HepG2 (cell line): ENCODE results near the gene NPSR1.

Experiments used
- CTCF ChIP-seq: sonication (generic); formaldehyde crosslinking; IDR thresholded peaks from 2 replicates; pipeline ENCODE4 v1.5.0; 2020; ENCODE audit warnings: mild to moderate bottlenecking, missing genetic modification reagents, moderate library complexity
- MYC ChIP-seq: sonication (generic); formaldehyde crosslinking; IDR thresholded peaks from 2 replicates; pipeline ENCODE4 v1.9.0; 2021; ENCODE audit warnings: missing genetic modification reagents, borderline replicate concordance
- NCOA1 ChIP-seq: sonication (generic); formaldehyde crosslinking; IDR thresholded peaks from 2 replicates; pipeline ENCODE4 v1.9.0; 2021; ENCODE audit warnings: missing genetic modification reagents
- NCOR1 ChIP-seq: fragments of 200-600 bp; sonication (generic); IDR thresholded peaks from 2 replicates; pipeline ENCODE4 v1.7.0; 2017; ENCODE audit warnings: antibody characterized with exemption, low read length, borderline replicate concordance
- PRDM4 ChIP-seq: sonication (generic); formaldehyde crosslinking; IDR thresholded peaks from 2 replicates; pipeline ENCODE4 v1.9.0; 2021; ENCODE audit warnings: missing genetic modification reagents, borderline replicate concordance
- SP2 ChIP-seq: sonication (generic); formaldehyde crosslinking; IDR thresholded peaks from 2 replicates; pipeline ENCODE4 v1.5.1; 2020; ENCODE audit warnings: mild to moderate bottlenecking, missing genetic modification reagents
- TBX2 ChIP-seq: sonication (generic); formaldehyde crosslinking; IDR thresholded peaks from 2 replicates; pipeline ENCODE4 v1.5.0; 2020; ENCODE audit warnings: missing genetic modification reagents, mild to moderate bottlenecking, borderline replicate concordance
- ZKSCAN1 ChIP-seq: fragments of 150-350 bp; IDR thresholded peaks from 2 replicates; pipeline ENCODE4 v1.6.1; 2014; ENCODE audit warnings: low read length
- ZNF720 ChIP-seq: sonication (generic); formaldehyde crosslinking; IDR thresholded peaks from 2 replicates; pipeline ENCODE4 v1.4.0; 2020; ENCODE audit warnings: missing genetic modification reagents

GRCh38 chr7:34612661-34613060, 45.4 kb upstream of the NPSR1 start:
- TF ChIP-seq SP2 (CRISPR knock-in tag) (no peak), NCOA1 (CRISPR knock-in tag) (no peak), PRDM4 (CRISPR knock-in tag) (no peak), ZNF720 (CRISPR knock-in tag) (no peak), MYC (CRISPR knock-in tag) (no peak), TBX2 (no peak), ZKSCAN1 (no peak), CTCF (CRISPR knock-in tag) (no peak), NCOR1 (no peak)
